Measurements from ENCODE around the gene MYRF. TPM values are rescaled to one million over a fixed set of nuclear protein-coding genes. Genes with fewer than 3 reads are reported as not detected.

Gene MYRF
- total RNA-seq, 2 experiments from 2014 or later, result 0.68 to 0.70 TPM

GRCh38 chr11:61714916-61715315, 37.5 kb upstream of the MYRF start:
- no peak overlapping the region for H3K4me3 Mint-ChIP-seq
- no peaks in the 10 kb centered on the region for H3K9me3 Mint-ChIP-seq
- no peak overlapping the region for H3K27ac Mint-ChIP-seq
- H3K4me1 Mint-ChIP-seq, result no peaks in the 10 kb centered on the region
- no peak for DNase-seq
- H3K27me3 Mint-ChIP-seq, result no peaks in the 10 kb centered on the region
- H3K36me3 Mint-ChIP-seq, result no peaks in the 10 kb centered on the region

GRCh38 chr11:61715867-61716266, 36.6 kb upstream of the MYRF start:
- H3K27me3 Mint-ChIP-seq, result no peaks in the 10 kb centered on the region
- no peaks in the 10 kb centered on the region for H3K4me1 Mint-ChIP-seq
- no peaks in the 10 kb centered on the region for H3K36me3 Mint-ChIP-seq

GRCh38 chr11:61716478-61717285, 35.8 kb upstream of the MYRF start:
- Mint-ChIP-seq H3K4me3 (no peak overlapping the region), H3K4me1 (no peaks in the 10 kb centered on the region), H3K9me3 (no peaks in the 10 kb centered on the region), H3K27ac (no peak overlapping the region), H3K27me3 (no peaks in the 10 kb centered on the region), H3K36me3 (no peaks in the 10 kb centered on the region)
- DNase-seq, result no peak

More at GRCh38 chr11:61715867-61716266, 36.6 kb upstream of the MYRF start:
- H3K27ac Mint-ChIP-seq, result no peak overlapping the region
- no peak overlapping the region for H3K4me3 Mint-ChIP-seq
- no peaks in the 10 kb centered on the region for H3K9me3 Mint-ChIP-seq
- no peak for DNase-seq

GRCh38 chr11:61717286-61718033, 35.0 kb upstream of the MYRF start:
- H3K36me3 Mint-ChIP-seq, result no peaks in the 10 kb centered on the region
- no peak for DNase-seq
- H3K9me3 Mint-ChIP-seq, result no peaks in the 10 kb centered on the region
- no peaks in the 10 kb centered on the region for H3K4me1 Mint-ChIP-seq
- H3K4me3 Mint-ChIP-seq, result no peak overlapping the region
- H3K27me3 Mint-ChIP-seq, result no peaks in the 10 kb centered on the region
- H3K27ac Mint-ChIP-seq, result no peak overlapping the region

GRCh38 chr11:61718046-61718531, 34.3 kb upstream of the MYRF start:
- no peaks in the 10 kb centered on the region for H3K27me3 Mint-ChIP-seq
- no peak overlapping the region for H3K4me3 Mint-ChIP-seq
- no peak overlapping the region for H3K27ac Mint-ChIP-seq
- H3K9me3 Mint-ChIP-seq, result no peaks in the 10 kb centered on the region
- no peaks in the 10 kb centered on the region for H3K36me3 Mint-ChIP-seq
- DNase-seq, result no peak
- no peaks in the 10 kb centered on the region for H3K4me1 Mint-ChIP-seq

- H3K36me3 Mint-ChIP-seq, result no peaks in the 10 kb centered on the region
- H3K4me1 Mint-ChIP-seq, result no peaks in the 10 kb centered on the region
- no peak overlapping the region for H3K4me3 Mint-ChIP-seq
- no peak for DNase-seq
- H3K9me3 Mint-ChIP-seq, result no peaks in the 10 kb centered on the region
- no peaks in the 10 kb centered on the region for H3K27me3 Mint-ChIP-seq
- H3K27ac Mint-ChIP-seq, result no peak overlapping the region
Observed at GRCh38 chr11:61718621-61719302, 33.7 kb upstream of the MYRF start.

- no peaks in the 10 kb centered on the region for H3K36me3 Mint-ChIP-seq
- H3K27me3 Mint-ChIP-seq, result no peaks in the 10 kb centered on the region
- no peak overlapping the region for H3K4me3 Mint-ChIP-seq
- no peaks in the 10 kb centered on the region for H3K9me3 Mint-ChIP-seq
- no peak for DNase-seq
- no peak overlapping the region for H3K27ac Mint-ChIP-seq
- no peaks in the 10 kb centered on the region for H3K4me1 Mint-ChIP-seq
Observed at GRCh38 chr11:61719978-61720377, 32.5 kb upstream of the MYRF start.

GRCh38 chr11:61720597-61720996, 31.8 kb upstream of the MYRF start:
- DNase-seq, result no peak
- Mint-ChIP-seq H3K27ac (no peak overlapping the region), H3K36me3 (no peaks in the 10 kb centered on the region), H3K4me1 (no peaks in the 10 kb centered on the region), H3K27me3 (no peaks in the 10 kb centered on the region), H3K9me3 (no peaks in the 10 kb centered on the region), H3K4me3 (no peak overlapping the region)

GRCh38 chr11:61724437-61724836, 28.0 kb upstream of the MYRF start:
- H3K36me3 Mint-ChIP-seq, result no peaks in the 10 kb centered on the region
- DNase-seq, result no peak
- no peaks in the 10 kb centered on the region for H3K27me3 Mint-ChIP-seq
- no peaks in the 10 kb centered on the region for H3K4me1 Mint-ChIP-seq
- no peaks in the 10 kb centered on the region for H3K9me3 Mint-ChIP-seq
- H3K27ac Mint-ChIP-seq, result no peak overlapping the region
- H3K4me3 Mint-ChIP-seq, result no peak overlapping the region

- Mint-ChIP-seq H3K27ac (no peak overlapping the region), H3K4me1 (no peaks in the 10 kb centered on the region), H3K4me3 (no peak overlapping the region), H3K27me3 (no peaks in the 10 kb centered on the region), H3K9me3 (no peaks in the 10 kb centered on the region), H3K36me3 (no peaks in the 10 kb centered on the region)
- DNase-seq, result no peak
Observed at GRCh38 chr11:61725781-61726231, 26.6 kb upstream of the MYRF start.

- DNase-seq, result no peak
- no peak overlapping the region for H3K27ac Mint-ChIP-seq
- H3K27me3 Mint-ChIP-seq, result no peaks in the 10 kb centered on the region
- H3K9me3 Mint-ChIP-seq, result no peaks in the 10 kb centered on the region
- H3K4me3 Mint-ChIP-seq, result no peak overlapping the region
- H3K36me3 Mint-ChIP-seq, result no peaks in the 10 kb centered on the region
- no peaks in the 10 kb centered on the region for H3K4me1 Mint-ChIP-seq
Observed at GRCh38 chr11:61726775-61727174, 25.7 kb upstream of the MYRF start.

GRCh38 chr11:61727401-61727811, 25.0 kb upstream of the MYRF start:
- Mint-ChIP-seq H3K4me1 (no peaks in the 10 kb centered on the region), H3K27ac (no peak overlapping the region), H3K4me3 (no peak overlapping the region), H3K36me3 (no peaks in the 10 kb centered on the region), H3K9me3 (no peaks in the 10 kb centered on the region), H3K27me3 (no peaks in the 10 kb centered on the region)
- no peak for DNase-seq

GRCh38 chr11:61728066-61728939, 24.1 kb upstream of the MYRF start:
- no peaks in the 10 kb centered on the region for H3K36me3 Mint-ChIP-seq
- no peaks in the 10 kb centered on the region for H3K27me3 Mint-ChIP-seq
- no peak for DNase-seq
- H3K4me1 Mint-ChIP-seq, result peaks cover 1% of the 10 kb centered on the region
- H3K27ac Mint-ChIP-seq, result no peak overlapping the region
- H3K4me3 Mint-ChIP-seq, result no peak overlapping the region
- no peaks in the 10 kb centered on the region for H3K9me3 Mint-ChIP-seq

GRCh38 chr11:61728940-61729219, 23.6 kb upstream of the MYRF start:
- no peaks in the 10 kb centered on the region for H3K36me3 Mint-ChIP-seq
- peaks cover 2% of the 10 kb centered on the region for H3K4me1 Mint-ChIP-seq
- DNase-seq, result no peak
- H3K27ac Mint-ChIP-seq, result no peak overlapping the region
- no peak overlapping the region for H3K4me3 Mint-ChIP-seq
- no peaks in the 10 kb centered on the region for H3K9me3 Mint-ChIP-seq
- H3K27me3 Mint-ChIP-seq, result no peaks in the 10 kb centered on the region
